GM19035 (cell line): Measurements from ENCODE around the gene PCNX1.
"Not testable (repeated sequence)": the region's sequence is repeated elsewhere in the genome, so short reads cannot be mapped to it uniquely, and the experiment has no call there.

ENCODE experiments used
- ATAC-seq: cut with Tn5 transposase; IDR thresholded peaks from one replicate; pipeline ENCODE4 v1.9.1; 2021; ENCODE audit not compliant: unreplicated experiment

The PCNX1 gene

DNA sequence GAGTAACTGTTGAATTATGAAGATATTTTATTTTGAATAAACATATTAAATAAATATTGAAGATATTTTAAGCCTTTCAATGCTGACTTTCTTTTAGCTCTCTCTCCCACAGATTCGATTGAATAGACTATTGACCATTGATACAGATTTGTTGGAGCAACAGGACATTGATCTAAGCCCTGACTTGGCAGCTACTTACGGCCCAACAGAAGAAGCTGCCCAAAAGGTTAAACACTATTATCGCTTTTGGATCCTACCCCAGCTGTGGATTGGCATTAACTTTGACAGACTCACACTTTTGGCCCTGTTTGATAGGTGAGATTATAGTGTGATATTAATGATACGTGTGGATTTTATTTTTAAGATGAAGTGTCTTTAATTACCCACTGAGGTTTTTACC is 105.6 kb downstream of the PCNX1 start:
- ATAC-seq, result no peak

DNA sequence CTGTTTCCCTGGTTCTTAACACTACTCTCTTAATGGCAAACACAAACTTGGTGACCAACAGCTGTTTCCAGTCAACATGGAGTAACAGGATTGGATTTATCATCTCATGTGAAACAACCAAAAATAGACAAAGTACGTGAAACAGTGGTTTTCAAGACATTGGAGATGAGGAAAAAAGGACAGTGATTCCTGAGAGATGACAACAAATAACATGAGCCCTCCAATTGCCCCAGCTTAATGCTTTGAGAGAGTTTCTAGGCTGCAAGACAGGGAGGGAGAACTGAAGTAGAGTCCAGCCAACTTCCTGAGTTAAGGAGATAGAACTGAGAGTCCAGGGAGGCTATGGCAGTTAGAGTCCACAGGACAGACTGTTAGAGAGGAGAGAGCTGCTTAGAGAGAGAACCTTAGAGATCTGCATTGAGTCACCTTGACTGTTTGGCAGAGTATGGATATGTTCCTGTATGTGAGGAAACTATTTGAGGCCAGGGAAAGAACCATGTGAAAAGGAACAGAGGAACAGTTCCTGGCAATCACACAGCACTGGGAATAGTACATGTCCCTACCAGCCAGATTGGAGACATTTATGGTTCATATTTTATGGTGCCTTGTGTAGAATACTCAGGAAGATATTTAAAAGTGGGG is 106.4 kb downstream of the PCNX1 start:
- no peak for ATAC-seq

DNA sequence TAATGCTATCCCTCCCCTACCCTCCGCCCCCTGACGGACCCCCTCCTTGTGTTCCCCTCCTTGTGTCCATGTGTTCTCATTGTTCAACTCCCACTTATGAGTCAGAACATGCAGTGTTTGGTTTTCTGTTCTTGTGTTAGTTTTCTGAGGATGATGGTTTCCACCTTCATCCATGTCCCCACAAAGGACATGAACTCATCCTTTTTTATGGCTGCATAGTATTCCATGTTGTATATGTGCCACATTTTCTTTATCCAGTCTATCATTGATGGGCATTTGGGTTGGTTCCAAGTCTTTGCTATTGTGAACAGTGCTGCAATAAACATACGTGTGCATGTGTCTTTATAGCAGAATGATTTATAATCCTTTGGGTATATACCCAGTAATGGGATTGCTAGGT is 112.7 kb downstream of the PCNX1 start:
- not testable (repeated sequence) for ATAC-seq

DNA sequence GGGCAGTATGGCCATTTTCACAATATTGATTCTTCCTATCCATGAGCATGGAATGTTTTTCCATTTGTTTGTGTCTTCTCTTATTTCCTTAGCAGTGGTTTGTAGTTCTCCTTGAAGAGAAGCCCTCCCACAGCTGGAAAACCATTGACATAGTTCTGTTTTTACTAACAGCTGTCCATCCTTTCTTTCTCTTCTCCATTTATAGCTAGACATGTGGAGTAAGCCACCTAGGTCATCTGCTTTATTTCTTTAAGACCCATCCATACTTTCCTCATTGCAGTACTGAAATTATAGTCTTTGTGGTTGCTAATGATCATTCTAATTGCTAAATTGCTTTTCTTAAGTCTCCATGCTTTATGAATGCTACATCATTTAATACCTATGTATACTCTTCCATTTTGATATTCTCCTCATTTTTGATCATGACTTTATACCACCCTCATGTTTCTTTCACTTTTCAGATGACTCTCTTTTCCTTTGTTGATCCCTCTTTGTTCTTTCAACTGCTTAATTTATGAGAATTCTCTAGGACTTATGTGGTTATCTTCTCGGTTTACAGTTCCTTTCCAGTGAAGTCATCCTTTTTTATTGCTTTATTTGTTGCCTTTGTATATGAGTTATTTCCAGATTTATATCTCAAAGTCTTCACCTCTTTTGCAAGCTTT is 114.2 kb downstream of the PCNX1 start:
- ATAC-seq, result no peak

DNA sequence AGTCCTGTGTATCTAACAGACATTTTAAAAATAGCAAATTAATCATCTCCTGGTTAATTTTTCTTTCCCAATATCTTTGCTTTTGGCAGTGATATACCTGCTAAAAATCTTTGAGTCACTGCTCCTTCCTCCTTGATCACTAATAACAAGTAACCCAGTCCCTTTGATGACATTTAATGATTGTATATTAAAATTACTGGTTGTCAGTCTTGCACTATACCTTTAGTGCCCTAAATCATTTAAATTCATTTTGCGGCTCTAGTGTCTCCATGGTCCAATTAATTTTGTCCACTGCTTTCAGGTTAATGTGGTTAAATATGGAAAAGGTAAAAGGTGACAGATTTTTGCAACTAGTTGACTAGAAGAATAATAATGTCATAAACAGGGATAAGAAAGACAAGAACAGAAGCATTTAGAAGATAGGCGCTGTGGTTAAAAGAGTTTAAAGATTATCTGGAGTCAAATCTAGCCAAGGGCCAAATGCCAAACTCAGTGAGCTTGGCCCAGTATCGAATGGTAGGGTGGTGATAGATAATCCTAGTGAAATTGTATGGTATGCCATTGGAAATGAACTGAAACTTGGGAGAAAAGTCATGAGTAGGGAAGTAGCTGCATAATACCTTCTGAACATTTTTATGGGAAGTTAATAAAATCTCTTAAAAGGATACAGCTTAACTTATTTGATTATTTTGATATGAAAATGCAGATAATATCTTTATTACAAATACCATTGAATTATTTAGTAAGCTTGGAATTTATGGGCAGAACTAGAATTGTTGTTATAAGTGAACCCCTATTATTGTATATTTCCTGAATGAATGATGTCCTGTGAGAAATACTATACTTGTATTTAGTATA is 115.0 kb downstream of the PCNX1 start:
- ATAC-seq, result no peak

DNA sequence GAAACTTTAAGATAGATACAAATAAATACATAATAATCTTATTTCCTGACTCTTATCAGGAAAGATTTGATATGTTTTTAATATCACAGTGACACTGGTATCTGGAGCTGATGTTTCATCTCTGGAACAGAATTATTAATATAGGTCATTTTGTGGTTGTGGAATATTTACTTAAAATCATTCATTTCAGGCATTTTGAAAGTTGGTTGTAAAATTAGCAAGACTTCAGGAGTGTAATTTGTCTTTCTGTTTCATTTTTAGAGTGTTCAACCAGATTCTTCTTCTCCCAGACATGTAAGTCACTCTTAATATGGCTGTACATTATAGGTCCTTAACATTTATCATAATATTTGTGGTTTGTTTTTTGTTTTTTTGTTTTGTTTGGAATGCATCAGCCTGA is 115.7 kb downstream of the PCNX1 start:
- ATAC-seq, result no peak

DNA sequence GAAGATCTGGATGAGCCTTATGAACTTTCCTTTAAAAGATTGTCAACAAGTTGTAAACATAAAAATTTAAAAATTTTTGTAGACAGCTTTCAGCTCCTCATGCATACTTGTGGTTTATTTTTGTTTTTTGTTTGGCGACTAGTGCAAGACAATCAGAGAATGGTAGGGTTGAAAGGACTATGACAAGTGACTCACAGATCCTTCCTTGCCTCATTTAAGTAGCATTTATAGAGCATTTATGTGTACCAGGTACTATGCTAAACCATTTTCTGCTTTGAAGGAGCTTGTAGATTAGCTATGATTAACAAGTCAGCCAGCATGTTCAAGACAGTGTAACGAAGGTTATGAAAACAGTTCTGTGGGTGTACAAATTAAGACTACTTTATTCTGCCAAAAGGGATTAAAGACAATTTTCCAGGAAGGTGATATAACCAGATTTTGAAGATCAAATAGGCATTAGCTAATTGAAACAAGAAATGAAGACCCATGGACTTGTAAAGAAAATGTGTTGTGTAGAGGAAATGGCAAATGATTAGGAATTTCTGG is 122.0 kb downstream of the PCNX1 start:
- ATAC-seq, result no peak

DNA sequence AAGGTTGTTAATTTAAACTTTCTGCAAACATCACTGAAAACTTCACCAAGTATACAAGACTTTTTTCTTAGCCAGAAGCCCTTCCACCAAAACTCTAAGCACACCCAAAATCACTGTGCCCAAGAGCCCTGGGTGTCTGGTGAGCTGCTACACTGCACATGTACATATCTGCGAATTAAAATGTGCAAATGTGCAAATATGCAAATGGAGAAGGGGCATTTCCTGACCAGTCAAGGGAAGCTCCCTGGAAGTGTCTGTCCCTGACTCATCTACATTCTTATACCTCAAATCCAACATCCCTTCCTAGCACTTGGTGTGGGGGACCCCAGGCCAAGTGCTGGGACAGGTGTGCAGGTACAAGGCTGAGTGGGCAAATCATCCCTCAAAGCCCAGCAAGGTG is 123.7 kb downstream of the PCNX1 start:
- ATAC-seq, result no peak

DNA sequence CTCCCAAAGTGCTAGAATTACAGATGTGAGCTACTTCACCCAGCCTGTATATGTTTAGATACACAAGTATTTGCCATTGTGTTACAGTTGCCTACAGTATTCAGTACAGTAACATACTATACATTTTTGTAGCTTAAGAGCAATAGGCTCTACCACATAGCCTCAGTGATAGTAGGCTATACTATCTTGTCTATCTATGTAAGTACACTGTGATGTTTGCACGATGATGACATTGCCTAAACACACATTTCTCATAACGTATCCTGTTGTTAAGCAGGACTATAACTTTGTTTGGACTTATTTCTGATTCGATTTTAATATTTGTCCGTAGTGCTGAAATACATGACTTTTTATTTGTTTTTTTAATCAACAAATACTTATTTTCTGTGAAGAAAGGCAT is 129.2 kb downstream of the PCNX1 start:
- no peak for ATAC-seq

DNA sequence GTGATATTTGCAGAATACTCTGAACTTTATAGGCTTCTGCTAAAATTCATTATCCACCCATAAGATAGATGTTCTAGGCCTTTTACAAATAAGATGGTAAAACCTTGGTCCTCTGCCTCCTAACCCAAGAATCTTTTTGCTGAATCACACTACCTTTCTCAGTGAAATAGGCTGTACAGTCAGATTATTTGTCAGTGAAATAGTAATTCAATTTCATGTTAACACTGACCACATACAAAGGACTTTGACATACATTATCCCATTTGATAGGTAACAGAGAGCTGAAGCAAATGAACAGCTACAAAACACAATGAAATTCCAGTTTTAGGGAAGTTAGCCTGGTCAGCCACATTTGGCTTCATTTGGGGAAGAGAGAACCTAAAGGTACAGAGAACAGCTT is 141.1 kb downstream of the PCNX1 start:
- no peak for ATAC-seq

DNA sequence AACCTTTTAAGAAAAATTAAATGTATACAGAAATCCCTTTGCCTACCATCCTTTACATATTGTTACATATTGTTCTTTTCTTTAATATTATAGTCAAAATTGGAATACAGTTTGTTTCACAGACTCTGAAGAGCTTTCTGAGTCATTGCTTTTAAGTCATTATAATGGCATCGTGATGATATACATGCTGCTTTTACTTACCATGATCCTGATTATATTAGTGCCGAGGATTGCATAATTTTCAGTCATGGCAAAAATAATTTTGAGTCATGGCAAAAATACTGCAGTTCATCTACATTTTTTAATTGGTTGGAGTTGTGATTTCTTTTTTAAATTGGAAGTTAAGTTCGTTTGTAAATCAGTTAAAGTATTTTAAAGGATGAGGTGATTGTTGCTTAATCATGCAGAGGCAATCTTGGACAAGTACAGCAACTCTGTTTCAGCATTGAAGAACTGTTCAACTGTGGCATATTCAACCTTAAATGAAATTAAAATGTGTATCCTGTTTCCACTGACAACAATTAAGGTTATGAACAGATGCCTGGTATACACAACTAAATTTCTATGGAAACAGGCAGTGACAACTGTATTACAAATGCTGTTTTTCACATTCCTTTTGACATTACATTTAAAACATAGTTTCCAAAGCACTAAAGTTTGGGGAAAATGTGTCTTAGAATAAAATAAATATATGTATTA is 142.3 kb downstream of the PCNX1 start:
- no peak for ATAC-seq

DNA sequence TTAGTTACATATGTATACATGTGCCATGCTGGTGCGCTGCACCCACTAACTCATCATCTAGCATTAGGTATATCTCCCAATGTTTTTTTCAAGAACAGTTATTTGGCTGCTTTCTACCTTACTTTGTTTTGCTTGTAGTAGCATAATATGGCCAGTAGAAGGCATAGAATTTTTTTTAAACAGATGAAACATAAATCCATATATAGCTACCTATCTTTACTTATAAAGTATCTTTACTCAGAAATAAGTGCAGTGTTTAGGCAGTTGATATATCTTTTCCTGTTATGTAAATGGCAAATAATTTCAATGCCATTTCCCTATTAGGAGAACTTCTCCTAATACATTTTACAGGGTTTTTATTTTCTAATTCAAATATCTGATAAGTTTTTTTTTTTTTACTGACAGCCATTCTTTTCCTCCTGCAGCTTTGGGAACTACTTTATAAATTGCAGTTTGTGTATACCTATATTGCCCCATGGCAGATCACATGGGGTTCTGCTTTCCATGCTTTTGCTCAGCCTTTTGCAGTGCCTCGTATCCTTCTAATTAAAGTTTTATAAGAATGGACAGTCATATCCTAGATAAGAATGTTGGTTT is 143.1 kb downstream of the PCNX1 start:
- no peak for ATAC-seq

DNA sequence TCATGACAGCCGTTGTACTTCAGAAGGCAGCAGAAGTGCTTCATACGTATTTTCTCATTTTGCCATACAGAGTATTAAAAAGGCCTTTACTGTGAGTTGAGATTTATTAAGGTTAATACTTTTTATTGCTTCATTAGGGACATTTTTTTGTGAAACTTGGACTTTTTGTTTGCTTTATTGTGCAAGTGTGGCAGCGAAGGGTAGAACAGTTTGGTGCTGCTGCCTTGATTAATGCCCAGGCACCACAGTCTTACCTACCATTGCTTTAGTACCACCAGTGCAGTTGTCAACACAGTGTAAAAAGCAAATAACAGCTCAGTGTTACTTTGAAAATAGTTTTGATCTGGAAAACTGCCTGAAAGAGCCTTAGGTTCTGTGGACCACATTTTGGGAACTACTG is 147.4 kb downstream of the PCNX1 start:
- ATAC-seq, result no peak

DNA sequence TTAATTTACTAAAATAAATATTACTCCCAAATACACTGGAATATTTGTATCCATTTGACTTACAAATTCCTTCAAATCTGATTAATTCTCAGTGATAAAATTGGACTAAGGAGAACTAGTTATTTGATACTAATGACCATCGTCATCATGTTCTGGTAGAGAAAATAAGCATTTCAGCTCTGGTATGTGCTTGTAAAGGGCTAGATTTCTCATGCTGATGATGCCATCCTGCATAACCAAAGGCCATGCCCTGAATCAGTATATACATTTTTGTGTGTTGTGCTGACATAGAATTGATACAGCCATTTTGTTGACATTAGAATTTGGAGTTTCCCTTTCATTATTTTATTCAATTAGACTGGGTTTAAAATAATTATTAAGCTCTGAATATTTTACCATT is 148.9 kb downstream of the PCNX1 start:
- no peak for ATAC-seq

DNA sequence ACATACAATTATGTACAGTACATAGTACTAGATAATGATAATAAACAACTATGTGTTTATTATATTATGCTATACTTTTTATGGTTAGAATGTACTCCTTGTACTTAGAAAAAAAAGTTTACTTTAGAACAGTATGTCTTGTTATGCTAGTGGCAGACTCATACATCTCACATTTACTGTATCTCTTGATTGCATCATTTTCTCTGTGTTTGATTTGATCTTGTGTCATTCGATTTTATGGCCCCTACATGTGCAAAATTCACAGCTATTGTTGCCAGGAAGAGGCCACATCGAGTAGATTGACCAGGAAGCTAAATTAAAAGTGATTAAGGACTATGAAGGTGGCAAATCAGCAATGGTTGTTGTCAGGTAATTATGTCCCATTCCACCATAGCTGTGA is 153.0 kb downstream of the PCNX1 start:
- no peak for ATAC-seq

DNA sequence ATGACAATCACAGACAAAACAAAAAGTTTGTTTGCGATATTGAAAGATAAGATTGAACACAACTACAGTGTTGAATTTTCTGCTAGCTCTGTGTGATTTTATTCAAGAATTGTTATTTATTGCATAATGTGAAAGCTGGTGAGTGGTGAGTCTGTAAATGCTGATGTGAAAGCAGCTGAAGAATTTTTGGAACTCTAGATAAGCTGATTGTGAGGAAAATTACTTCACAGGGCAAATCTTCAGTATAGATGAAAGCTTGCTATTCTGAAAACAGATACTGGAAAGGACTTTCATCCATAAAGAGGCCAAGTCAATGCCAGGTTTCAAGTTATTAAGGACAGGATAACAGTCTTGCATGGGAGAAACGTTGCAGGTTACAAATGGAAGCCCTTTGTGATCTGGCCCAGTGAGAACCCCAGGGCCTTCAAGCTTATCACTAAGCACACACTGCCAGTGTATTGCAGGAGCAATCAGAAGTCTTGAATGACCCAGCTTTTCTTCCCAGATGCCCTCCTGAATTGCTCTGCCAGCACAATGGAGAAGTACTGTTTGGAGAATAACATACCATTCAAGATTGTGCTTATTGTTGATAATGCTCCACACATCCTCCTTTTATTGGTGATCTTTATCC is 153.7 kb downstream of the PCNX1 start:
- no peak for ATAC-seq

DNA sequence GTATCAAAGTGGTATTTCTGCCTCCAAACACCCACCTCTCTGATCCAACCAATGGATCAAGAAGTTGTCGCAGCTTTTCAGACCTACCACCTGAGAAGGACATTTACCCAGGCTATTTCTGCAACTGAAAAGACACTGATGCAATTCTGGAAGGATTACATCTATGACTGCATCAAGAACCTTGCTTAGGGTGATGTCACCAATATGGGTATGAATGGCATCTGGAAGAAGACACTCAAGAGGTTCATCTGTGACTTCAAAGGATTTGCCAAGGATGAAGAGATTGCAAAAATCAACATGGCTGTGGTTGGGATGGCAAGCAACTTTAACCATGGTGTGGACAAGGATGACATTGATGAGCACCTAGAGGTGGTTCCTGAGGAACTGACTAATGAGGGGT is 154.2 kb downstream of the PCNX1 start:
- no peak for ATAC-seq

DNA sequence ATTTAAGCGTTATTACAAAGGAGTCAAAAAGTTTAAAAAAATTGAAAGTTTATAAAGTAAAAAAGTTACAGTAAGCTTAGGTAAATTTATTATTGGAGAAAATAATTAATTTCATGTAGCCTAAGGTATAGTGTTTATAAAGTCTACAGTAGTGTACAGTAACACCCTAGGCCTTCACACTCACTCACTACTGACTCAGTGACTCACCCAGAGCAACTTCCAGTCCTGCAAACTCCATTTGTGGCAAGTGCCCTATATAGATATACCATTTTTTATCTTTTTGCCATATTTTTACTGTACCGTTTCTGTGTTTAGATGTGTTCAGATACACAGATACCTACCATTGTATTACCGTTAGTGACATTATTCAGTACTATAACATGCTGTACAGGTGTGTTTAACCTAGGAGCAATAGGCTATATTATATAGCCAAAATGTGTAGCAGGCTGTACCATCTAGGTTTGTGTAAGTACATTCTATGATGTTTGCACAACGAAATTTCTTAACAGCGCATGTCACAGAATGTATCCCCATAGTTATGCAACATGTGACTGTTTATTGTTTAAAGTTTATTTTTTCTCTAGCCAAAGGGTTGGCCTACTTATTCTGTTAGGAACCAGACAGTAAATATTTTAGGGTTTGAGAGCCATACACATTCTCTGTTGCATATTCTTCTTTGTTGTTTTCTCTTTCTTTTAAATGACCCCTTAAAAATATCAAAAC is 155.5 kb downstream of the PCNX1 start:
- ATAC-seq, result no peak

DNA sequence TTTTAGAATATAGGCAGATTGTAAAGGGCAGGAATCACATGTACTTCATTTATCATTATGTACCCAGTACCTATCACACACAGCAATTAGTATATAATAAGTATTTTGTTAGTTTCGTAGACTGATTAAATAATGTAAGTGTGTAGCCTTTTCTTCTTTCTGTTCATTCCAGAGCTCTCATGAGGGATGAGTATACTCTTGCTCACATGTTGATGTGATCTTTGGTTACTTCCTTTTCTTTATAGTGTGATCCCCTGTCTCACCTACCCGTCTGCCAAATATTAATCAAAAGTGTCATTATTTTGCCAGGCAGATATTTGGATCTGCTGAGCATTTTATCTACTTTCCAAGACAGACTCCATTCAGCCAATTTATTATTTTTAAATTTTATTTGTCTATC is 156.1 kb downstream of the PCNX1 start:
- ATAC-seq, result no peak

DNA sequence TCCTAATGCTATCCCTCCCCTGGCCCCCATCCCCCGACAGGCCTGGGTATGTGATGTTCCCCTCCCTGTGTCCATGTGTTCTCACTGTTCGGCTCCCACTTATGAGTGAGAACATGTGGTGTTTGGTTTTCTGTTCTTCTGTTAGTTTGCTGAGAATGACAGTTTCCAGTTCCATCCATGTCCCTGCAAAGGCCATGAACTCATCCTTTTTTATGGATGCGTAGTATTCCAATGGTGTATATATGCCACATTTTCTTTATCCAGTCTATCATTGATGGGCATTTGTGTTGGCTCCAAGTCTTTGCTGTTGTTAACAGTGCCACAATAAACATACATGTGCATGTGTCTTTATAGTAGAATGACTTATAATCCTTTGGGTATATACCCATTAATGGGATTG is 157.5 kb downstream of the PCNX1 start:
- not testable (repeated sequence) for ATAC-seq
